HEK293 (cell line): ENCODE data around the gene EXD3.
"Not testable (repeated sequence)": the region's sequence is repeated elsewhere in the genome, so short reads cannot be mapped to it uniquely, and the experiment has no call there.

Source experiments
- CTCF ChIA-PET: fragments of 350-600 bp; formaldehyde crosslinking; extraction: SDS; loops from one replicate; lab custom pipeline; 2021; ENCODE audit warnings: antibody characterized with exemption; lab: Yijun Ruan, JAX
- POLR2A ChIA-PET: fragments of 300-600 bp; formaldehyde crosslinking; extraction: SDS; loops from one replicate; lab custom pipeline; 2020; ENCODE audit warnings: antibody characterized with exemption, inconsistent platforms; lab: Yijun Ruan, JAX
- H3K27ac ChIP-seq: fragments of 200-500 bp; sonication (Bioruptor generic); 2 replicates; pipeline ENCODE4 v1.5.1; 2014; ENCODE audit warnings: low read depth, low read length, control low read depth, inconsistent platforms; ENCODE audit errors: extremely low read depth
- H3K36me3 ChIP-seq, 2 experiments: fragments of 200-500 bp in 1 of 2; sonication (Bioruptor generic) in 1 of 2; 1 replicate in 1 of 2; 2 replicates in 1 of 2; pipeline ENCODE4 v1.5.1; 2014 to 2017; ENCODE audit warnings: inconsistent platforms in 2 of 2, low read length in 2 of 2; ENCODE audit not compliant: control insufficient read depth in 2 of 2, insufficient read depth in 1 of 2
- H3K4me1 ChIP-seq: fragments of 200-500 bp; sonication (Bioruptor generic); 2 replicates; pipeline ENCODE4 v1.5.1; 2014; ENCODE audit warnings: mild to moderate bottlenecking, low read length, inconsistent platforms; ENCODE audit not compliant: control insufficient read depth, insufficient read depth
- H3K4me3 ChIP-seq: 2 replicates; pipeline ENCODE4 v1.5.1; 2011; ENCODE audit warnings: low read depth, mild to moderate bottlenecking, control low read depth, low read length, moderate library complexity
- H3K9me3 ChIP-seq: fragments of 200-500 bp; sonication (Bioruptor generic); 2 replicates; pipeline ENCODE4 v1.5.1; 2014; ENCODE audit warnings: low read depth, low read length, inconsistent platforms; ENCODE audit not compliant: control insufficient read depth, insufficient read depth
- EGR2 ChIP-seq: fragments of 450-650 bp; formaldehyde crosslinking; IDR thresholded peaks from 2 replicates; pipeline ENCODE4 v1.5.1; 2016; ENCODE audit warnings: low read depth, missing biosample characterization, missing genetic modification characterization
- GLIS2 ChIP-seq: fragments of 450-650 bp; formaldehyde crosslinking; IDR thresholded peaks from 2 replicates; pipeline ENCODE4 v1.5.1; 2016; ENCODE audit warnings: missing biosample characterization, missing genetic modification characterization
- KLF17 ChIP-seq: fragments of 450-650 bp; formaldehyde crosslinking; IDR thresholded peaks from 2 replicates; pipeline ENCODE4 v1.5.1; 2016; ENCODE audit warnings: missing biosample characterization, missing genetic modification characterization
- OSR2 ChIP-seq: fragments of 450-650 bp; formaldehyde crosslinking; IDR thresholded peaks from 2 replicates; pipeline ENCODE4 v1.5.1; 2016; ENCODE audit warnings: missing biosample characterization, missing genetic modification characterization
- SCRT1 ChIP-seq: fragments of 450-650 bp; formaldehyde crosslinking; IDR thresholded peaks from 2 replicates; pipeline ENCODE4 v1.5.1; 2016; ENCODE audit warnings: missing biosample characterization, missing genetic modification characterization, borderline replicate concordance
- SCRT2 ChIP-seq: fragments of 450-650 bp; formaldehyde crosslinking; IDR thresholded peaks from 2 replicates; pipeline ENCODE4 v1.5.1; 2016; ENCODE audit warnings: missing biosample characterization, missing genetic modification characterization
- TCF7L2 ChIP-seq: IDR thresholded peaks from 2 replicates; pipeline ENCODE4 v1.6.1; 2011; ENCODE audit warnings: low read depth, mild to moderate bottlenecking, inconsistent platforms, low read length, moderate library complexity, borderline replicate concordance
- WT1 ChIP-seq: fragments of 450-650 bp; formaldehyde crosslinking; IDR thresholded peaks from 2 replicates; pipeline ENCODE4 v1.5.1; 2016; ENCODE audit warnings: missing biosample characterization, missing genetic modification characterization
- ZBTB48 ChIP-seq: fragments of 450-650 bp; formaldehyde crosslinking; IDR thresholded peaks from 2 replicates; pipeline ENCODE4 v1.5.1; 2016; ENCODE audit warnings: missing biosample characterization, missing genetic modification characterization
- ZFHX2 ChIP-seq: fragments of 450-650 bp; formaldehyde crosslinking; conservative IDR thresholded peaks from 2 replicates; pipeline ENCODE4 v1.5.1; 2016; ENCODE audit warnings: missing biosample characterization, missing genetic modification characterization
- ZNF157 ChIP-seq: fragments of 450-650 bp; formaldehyde crosslinking; IDR thresholded peaks from 2 replicates; pipeline ENCODE4 v1.5.1; 2016; ENCODE audit warnings: missing biosample characterization, missing genetic modification characterization
- ZNF2 ChIP-seq: fragments of 450-650 bp; formaldehyde crosslinking; IDR thresholded peaks from 2 replicates; pipeline ENCODE4 v1.5.1; 2016; ENCODE audit warnings: missing biosample characterization, missing genetic modification characterization
- ZNF221 ChIP-seq: fragments of 450-650 bp; formaldehyde crosslinking; IDR thresholded peaks from 2 replicates; pipeline ENCODE4 v1.5.1; 2017; ENCODE audit warnings: missing biosample characterization, missing genetic modification characterization, borderline replicate concordance
- ZNF280C ChIP-seq: fragments of 450-650 bp; formaldehyde crosslinking; IDR thresholded peaks from 2 replicates; pipeline ENCODE4 v1.5.1; 2016; ENCODE audit warnings: missing biosample characterization, missing genetic modification characterization
- ZNF501 ChIP-seq: fragments of 450-650 bp; formaldehyde crosslinking; IDR thresholded peaks from 2 replicates; pipeline ENCODE4 v1.5.1; 2016; ENCODE audit warnings: missing biosample characterization, missing genetic modification characterization
- ZNF610 ChIP-seq: fragments of 450-650 bp; formaldehyde crosslinking; IDR thresholded peaks from 2 replicates; pipeline ENCODE4 v1.5.1; 2016; ENCODE audit warnings: missing biosample characterization, missing genetic modification characterization, borderline replicate concordance

The EXD3 gene

GRCh38 chr9:137331929-137332328, 91.0 kb downstream of the EXD3 start:
- CTCF ChIA-PET, result no interaction called here
- POLR2A ChIA-PET, result no interaction called here
- H3K4me3 ChIP-seq, result no peak overlapping the region
- no peak for TF ChIP-seq ZNF501 (tag by site-specific recombination)
- TF ChIP-seq ZNF2 (tag by site-specific recombination), result no peak
- no peak for TF ChIP-seq ZNF157 (tag by site-specific recombination)
- TF ChIP-seq OSR2 (tag by site-specific recombination), result no peak
- no peak for TF ChIP-seq TCF7L2
- TF ChIP-seq ZNF610 (tag by site-specific recombination), result no peak
- TF ChIP-seq GLIS2 (tag by site-specific recombination), result no peak
- no peak for TF ChIP-seq ZNF280C (tag by site-specific recombination)
- TF ChIP-seq ZBTB48 (tag by site-specific recombination), result no peak
- no peaks in the 10 kb centered on the region for H3K4me1 ChIP-seq
- H3K27ac ChIP-seq, result no peak overlapping the region
- H3K36me3 ChIP-seq, result no peaks in the 10 kb centered on the region
- no peaks in the 10 kb centered on the region for H3K9me3 ChIP-seq

- POLR2A ChIA-PET, result interaction anchor here (1.1 kb wide), 1 partner anchor 90 kb away, joined by 3 read pairs; no protein-coding TSS in a partner anchor
- no peak overlapping the region for H3K4me3 ChIP-seq
- TF ChIP-seq SCRT2, result peak; percentile 78
- no peak for TF ChIP-seq ZNF221 (tag by site-specific recombination)
- TF ChIP-seq SCRT1, result peak; percentile 70; the same call in 1 of the 2 replicates
- no peaks in the 10 kb centered on the region for H3K4me1 ChIP-seq
- H3K9me3 ChIP-seq, result no peaks in the 10 kb centered on the region
- no peaks in the 10 kb centered on the region for H3K36me3 ChIP-seq
- H3K27ac ChIP-seq, result no peak overlapping the region
- CTCF ChIA-PET, result interaction anchor here (0.8 to 0.9 kb wide), 2 partner anchors 44 to 94 kb away, joined by 3 to 4 read pairs; no protein-coding TSS in a partner anchor
Observed at GRCh38 chr9:137330689-137331088, 92.3 kb downstream of the EXD3 start.

- H3K4me1 ChIP-seq, H3K4me3 ChIP-seq, H3K36me3 ChIP-seq, CTCF ChIA-PET, H3K27ac ChIP-seq, H3K9me3 ChIP-seq: not testable (repeated sequence)
- POLR2A ChIA-PET, result interaction anchor here (1.1 kb wide), 1 partner anchor 89 kb away, joined by 3 read pairs; no protein-coding TSS in a partner anchor
Observed at GRCh38 chr9:137329590-137329989, 93.4 kb downstream of the EXD3 start.

GRCh38 chr9:137327641-137328550, 95.1 kb downstream of the EXD3 start:
- TF ChIP-seq WT1 (tag by site-specific recombination) (peak; percentile 47; the same call in 1 of the 2 replicates), KLF17 (0 out of 2 replicates have a peak, but pooled peaks have one; percentile 35), ZFHX2 (tag by site-specific recombination) (peak; percentile 69), EGR2 (tag by site-specific recombination) (peak; percentile 89)
- TF ChIP-seq, all 188 proteins: peak for 4; not testable (repeated sequence) for 184
- H3K36me3 ChIP-seq, H3K9me3 ChIP-seq, H3K4me1 ChIP-seq, H3K4me3 ChIP-seq, H3K27ac ChIP-seq: not testable (repeated sequence)
- POLR2A ChIA-PET, result interaction anchor here (0.7 kb wide), 1 partner anchor 21 kb away, joined by 3 read pairs; no protein-coding TSS in a partner anchor
- CTCF ChIA-PET, result interaction anchor here (0.7 kb wide), 2 partner anchors 159 to 207 kb away, joined by 3 read pairs; no protein-coding TSS in a partner anchor
